H1 (cell line): ENCODE measurements around the gene RBM14. TPM values are rescaled to one million over a fixed set of nuclear protein-coding genes. Genes with fewer than 3 reads are reported as not detected.
A peak's percentile ranks its signal among the peaks of the same experiment; 100 is the strongest.

Experiments used
- BCL11A ChIP-seq, 2 experiments: IDR thresholded peaks; one replicate each; pipeline ENCODE4 v1.6.1; 2011; ENCODE audit warnings: low read depth in 2 of 2, low read length in 2 of 2, mild to moderate bottlenecking in 2 of 2
- CBX5 ChIP-seq: fragments of 300-800, 300-1000 bp; sonication (generic); IDR thresholded peaks from 2 replicates; pipeline ENCODE4 v1.7.1; 2016; ENCODE audit warnings: antibody characterized with exemption, low read length, low read depth
- CBX8 ChIP-seq: fragments of 300-800, 300-1000 bp; sonication (generic); IDR thresholded peaks from 2 replicates; pipeline ENCODE4 v1.7.1; 2016; ENCODE audit warnings: low read depth, low read length, borderline replicate concordance
- CHD1 ChIP-seq: IDR thresholded peaks from 2 replicates; pipeline ENCODE4 v1.6.1; 2012; ENCODE audit warnings: low read depth, low read length, improper control_type of control experiment
- CHD2 ChIP-seq: IDR thresholded peaks from 2 replicates; pipeline ENCODE4 v1.6.1; 2012; ENCODE audit warnings: low read length, improper control_type of control experiment
- CREB1 ChIP-seq: IDR thresholded peaks from 2 replicates; pipeline ENCODE4 v1.6.1; 2012; ENCODE audit warnings: inconsistent platforms
- CTCF ChIP-seq, 3 experiments: IDR thresholded peaks; 1 replicate in 2 of 3; 2 replicates in 1 of 3; pipeline versions ENCODE4 v1.5.1 to v1.6.1; 2011; ENCODE audit warnings: low read length in 3 of 3, mild to moderate bottlenecking in 3 of 3, inconsistent platforms in 2 of 3, low read depth in 1 of 3, moderate library complexity in 1 of 3; ENCODE audit not compliant: insufficient read depth in 1 of 3; ENCODE audit errors: control extremely low read depth in 1 of 3
- GTF2F1 ChIP-seq: IDR thresholded peaks from 2 replicates; pipeline ENCODE4 v1.6.1; 2012; ENCODE audit warnings: low read depth, low read length, improper control_type of control experiment, borderline replicate concordance
- HDAC2 ChIP-seq, 2 experiments: fragments of 300-600 bp in 1 of 2; sonication (generic) in 1 of 2; IDR thresholded peaks; 2 replicates each; pipeline ENCODE4 v1.6.1; 2011 to 2012; ENCODE audit warnings: low read depth in 2 of 2, low read length in 2 of 2, mild to moderate bottlenecking in 2 of 2, moderate library complexity in 2 of 2, borderline replicate concordance in 1 of 2, inconsistent platforms in 1 of 2
- HDAC6 ChIP-seq: IDR thresholded peaks from one replicate; pipeline ENCODE4 v1.7.1; 2012; ENCODE audit warnings: low read depth, mild to moderate bottlenecking, inconsistent platforms, low read length, moderate library complexity
- JUND ChIP-seq: IDR thresholded peaks from 2 replicates; pipeline ENCODE4 v1.6.1; 2011; ENCODE audit warnings: mild to moderate bottlenecking, improper control_type of control experiment, low read length
- KDM1A ChIP-seq: fragments of 200-600, 300-600 bp; sonication (generic); IDR thresholded peaks from 2 replicates; pipeline ENCODE4 v1.7.1; 2016; ENCODE audit warnings: mild to moderate bottlenecking, low read length, borderline replicate concordance
- NANOG ChIP-seq: IDR thresholded peaks from 2 replicates; pipeline ENCODE4 v1.6.1; 2011; ENCODE audit warnings: low read length, low read depth, mild to moderate bottlenecking, inconsistent platforms; ENCODE audit not compliant: insufficient read depth, poor library complexity, severe bottlenecking
- PHF8 ChIP-seq: fragments of 200-600 bp; sonication (generic); conservative IDR thresholded peaks from 2 replicates; pipeline ENCODE4 v1.7.1; 2012; ENCODE audit warnings: low read depth, mild to moderate bottlenecking, inconsistent platforms, low read length, moderate library complexity
- POLR2A ChIP-seq, 2 experiments: IDR thresholded peaks; 1 replicate in 1 of 2; 2 replicates in 1 of 2; pipeline ENCODE4 v1.6.1; 2011; ENCODE audit warnings: low read depth in 2 of 2, low read length in 2 of 2, mild to moderate bottlenecking in 2 of 2; ENCODE audit errors: control extremely low read depth in 1 of 2
- RFX5 ChIP-seq: IDR thresholded peaks from 2 replicates; pipeline ENCODE4 v1.6.1; 2011; ENCODE audit warnings: low read depth, low read length, improper control_type of control experiment, borderline replicate concordance
- RXRA ChIP-seq: IDR thresholded peaks from 2 replicates; pipeline ENCODE4 v1.6.1; 2011; ENCODE audit warnings: low read depth, mild to moderate bottlenecking, low read length, moderate library complexity; ENCODE audit not compliant: insufficient read depth
- SAP30 ChIP-seq: fragments of 300-600 bp; sonication (generic); IDR thresholded peaks from 2 replicates; pipeline ENCODE4 v1.7.1; 2012; ENCODE audit warnings: low read length, moderate library complexity, mild to moderate bottlenecking, inconsistent platforms; ENCODE audit not compliant: insufficient read depth, insufficient replicate concordance
- SP2 ChIP-seq: IDR thresholded peaks from 2 replicates; pipeline ENCODE4 v1.6.1; 2012; ENCODE audit warnings: mild to moderate bottlenecking, low read length, inconsistent platforms
- TAF7 ChIP-seq: optimal IDR thresholded peaks from 2 replicates; pipeline ENCODE3; 2011; ENCODE audit warnings: low read depth, mild to moderate bottlenecking, inconsistent platforms, low read length, moderate library complexity, borderline replicate concordance
- TEAD4 ChIP-seq: IDR thresholded peaks from 2 replicates; pipeline ENCODE4 v1.6.1; 2012; ENCODE audit warnings: low read depth, low read length, inconsistent platforms, mixed read lengths
- polyA plus RNA-seq, 7 experiments: library from polyadenylated mRNA; depleted of rRNA in 3 of 7; stranded (reverse) in 5 of 7; unstranded in 2 of 7; fragments of >200 nt in 5 of 7; fragments of 200-250 nt in 2 of 7; gene quantifications; 1 replicate in 5 of 7; 2 replicates in 1 of 7; 4 replicates in 1 of 7; pipeline versions ENCODE4 v1.2.1 to v1.2.3, GENCODE V29; 2011 to 2013; ENCODE audit warnings: missing spikeins in 2 of 7, mixed read lengths in 2 of 7
- total RNA-seq: library from RNA; stranded (reverse); fragmentation: NEBNext Ultra II Directional; extraction: Animal tissue kit (Norgen Biotek cat#: 25700); gene quantifications from 2 replicates; pipeline ENCODE4 v1.2.1, GENCODE V29; 2021
- TF ChIP-seq, protein P1 (sequence below): IDR thresholded peaks from 2 replicates; pipeline ENCODE4 v1.6.1; 2012; ENCODE audit warnings: inconsistent platforms

The RBM14 gene
- total and polyA plus RNA-seq, 2 of the 8 experiments (the other 6 are each of a cell fraction or from before 2014, with no cell fraction given), result 67.2 to 142 TPM

DNA sequence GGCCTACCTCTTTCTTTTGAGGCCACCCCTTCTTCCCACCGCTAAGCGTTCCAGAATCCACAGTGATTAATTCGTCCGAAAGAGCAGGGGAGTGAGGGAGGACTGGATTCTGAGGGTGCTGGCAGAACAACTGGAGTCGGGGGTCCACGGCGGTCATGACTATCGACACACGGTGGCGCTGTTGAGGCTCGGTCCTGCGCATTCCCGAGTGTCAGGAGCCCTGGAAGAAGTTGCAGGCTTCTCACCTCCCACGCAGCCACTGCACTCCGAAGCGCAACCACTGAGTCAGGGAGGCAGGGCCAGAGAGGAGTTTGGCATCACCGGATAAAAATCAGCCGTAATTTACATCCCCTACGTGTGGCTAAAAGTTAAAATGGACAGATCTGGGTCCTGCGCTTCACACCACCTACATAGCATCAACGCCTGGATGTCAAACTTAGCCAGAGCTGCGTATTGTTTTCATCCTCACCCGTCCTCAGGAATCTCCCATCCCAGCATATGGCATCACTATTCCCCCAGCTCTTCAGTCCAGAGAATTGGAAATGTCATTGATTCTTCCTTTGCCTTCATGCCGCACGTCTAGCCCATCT lies 37.3 kb upstream of the RBM14 start (continued):
- TF ChIP-seq HDAC6, result no peak
- TF ChIP-seq CHD1, result no peak
- no peak for TF ChIP-seq CBX8
- TF ChIP-seq POLR2A (IDR thresholded peaks at IDR 0.05; ENCODE audit: control extremely low read depth in 1 of 2, low read depth in 2 of 2, low read length in 2 of 2), result no peak
- no peak for TF ChIP-seq BCL11A (IDR thresholded peaks at IDR 0.05; ENCODE audit: low read depth in 2 of 2, low read length in 2 of 2)
- TF ChIP-seq TAF7, result no peak
- TF ChIP-seq SP2, result no peak
- no peak for TF ChIP-seq PHF8
- TF ChIP-seq KDM1A, result no peak
- TF ChIP-seq SAP30, result no peak
- TF ChIP-seq NANOG, result no peak
- no peak for TF ChIP-seq RFX5
- no peak for TF ChIP-seq CBX5
- peak; percentile 50; the same call in 1 of the 2 replicates for TF ChIP-seq CREB1
- TF ChIP-seq, protein P1, sequence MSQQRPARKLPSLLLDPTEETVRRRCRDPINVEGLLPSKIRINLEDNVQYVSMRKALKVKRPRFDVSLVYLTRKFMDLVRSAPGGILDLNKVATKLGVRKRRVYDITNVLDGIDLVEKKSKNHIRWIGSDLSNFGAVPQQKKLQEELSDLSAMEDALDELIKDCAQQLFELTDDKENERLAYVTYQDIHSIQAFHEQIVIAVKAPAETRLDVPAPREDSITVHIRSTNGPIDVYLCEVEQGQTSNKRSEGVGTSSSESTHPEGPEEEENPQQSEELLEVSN, result peak; percentile 44; the same call in 1 of the 2 replicates
- TF ChIP-seq CTCF (IDR thresholded peaks at IDR 0.05; ENCODE audit: control extremely low read depth in 1 of 3, insufficient read depth in 1 of 3, low read depth in 1 of 3, low read length in 3 of 3), result peak; percentile 81 to 94 (median 90)
- TF ChIP-seq TEAD4, result peak; percentile 84
- TF ChIP-seq RXRA, result 0 out of 2 replicates have a peak, but pooled peaks have one; percentile 13
- no peak for TF ChIP-seq GTF2F1
- TF ChIP-seq JUND, result no peak
- no peak for TF ChIP-seq CHD2
- TF ChIP-seq HDAC2 (IDR thresholded peaks at IDR 0.05; ENCODE audit: borderline replicate concordance in 1 of 2, low read depth in 2 of 2, low read length in 2 of 2), result peak in 1 of 2 experiments; percentile 77; a peak in 1 of 4 replicates
